ENCODE data around the gene KCP. TPM values are rescaled to one million over a fixed set of nuclear protein-coding genes. Genes with fewer than 3 reads are reported as not detected.
"Not testable (repeated sequence)": the region's sequence is repeated elsewhere in the genome, so short reads cannot be mapped to it uniquely, and the experiment has no call there.

KCP gene
- total RNA-seq, 3 donors from 2014 or later: 0.33 to 2.2 (median 0.88) TPM

DNA sequence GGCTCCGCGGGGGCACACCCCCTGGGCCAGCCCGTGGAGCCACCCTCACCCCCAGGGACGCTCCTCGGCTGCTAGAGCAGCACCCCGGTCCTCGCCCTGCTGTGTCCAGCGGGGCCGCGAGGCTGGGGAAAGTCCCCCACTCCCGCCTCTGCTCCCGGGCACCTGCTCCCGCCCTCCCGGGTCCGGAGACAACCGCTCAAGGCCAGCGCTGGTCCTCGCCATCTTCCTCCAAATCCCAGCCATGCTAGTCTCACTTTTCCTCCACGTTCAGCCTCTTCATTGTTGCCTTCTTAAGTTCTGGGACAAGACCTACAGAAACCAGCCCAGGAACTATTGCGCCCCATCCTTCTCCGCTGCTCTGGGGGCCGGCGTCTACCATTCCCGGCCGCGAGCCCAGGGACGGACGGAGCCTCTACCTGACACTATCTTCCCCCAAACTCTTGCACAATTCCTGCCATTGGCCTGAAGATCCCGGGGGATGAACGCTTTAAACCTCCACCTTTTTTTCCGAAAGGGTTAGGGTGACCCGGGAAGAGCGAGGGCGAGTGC lies 4.8 kb upstream of the KCP start:
- no peaks in the 10 kb centered on the region for H3K9me3 ChIP-seq
- no peaks in the 10 kb centered on the region for H3K4me1 ChIP-seq
- H3K36me3 ChIP-seq: no peaks in the 10 kb centered on the region
- peaks cover 6 to 31% of the 10 kb centered on the region in 2 donors for H3K27me3 ChIP-seq
- TF ChIP-seq CTCF (IDR thresholded peaks at IDR 0.05): no peak
- no peak for TF ChIP-seq POLR2A (IDR thresholded peaks at IDR 0.05)
- TF ChIP-seq POLR2AphosphoS5 (IDR thresholded peaks at IDR 0.05): no peak
- DNase-seq (ENCODE audit: low spot score in 2 of 2): peak in 1 of 2 donors; percentile 35
- H3K27ac ChIP-seq: no peak overlapping the region
- peak overlapping the region in 1 of 3 donors; percentile 53 for H3K4me3 ChIP-seq
- intact Hi-C loops (cut with DNase I; ENCODE audit: low total_unique reads): no loop called here

DNA sequence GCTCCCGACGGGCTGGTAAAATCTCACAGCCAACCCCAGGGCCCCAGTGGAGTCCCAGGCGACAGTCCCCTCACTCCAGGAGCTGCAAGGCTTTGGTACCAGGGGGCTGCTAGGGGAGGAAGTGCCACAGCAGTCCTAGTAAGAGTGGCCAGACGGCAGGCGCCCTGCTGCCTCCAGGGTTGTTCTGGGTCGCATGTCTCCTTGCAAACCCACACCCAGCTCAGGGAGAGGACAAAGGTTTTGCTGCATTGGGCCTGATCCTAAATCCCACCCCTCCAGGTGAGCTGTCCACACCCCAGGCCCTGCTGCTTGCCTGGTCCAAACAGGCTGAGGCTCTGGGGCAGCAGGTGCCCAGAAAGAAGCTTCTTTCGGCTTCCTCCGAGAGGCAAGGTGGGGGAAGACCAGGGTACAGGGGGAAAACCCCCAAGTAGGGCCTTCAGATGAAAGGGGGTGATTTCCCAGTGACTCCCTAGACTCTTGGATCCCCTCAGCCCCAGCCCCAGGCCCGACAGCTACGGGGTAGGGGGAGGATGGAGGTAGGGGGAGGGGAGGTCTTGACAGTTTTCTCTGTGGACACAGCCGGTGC lies 4.2 kb upstream of the KCP start:
- Histone ChIP-seq H3K9me3 (no peaks in the 10 kb centered on the region), H3K27ac (no peak overlapping the region), H3K4me3 (peak overlapping the region in 1 of 3 donors; percentile 53), H3K4me1 (no peaks in the 10 kb centered on the region), H3K36me3 (no peaks in the 10 kb centered on the region), H3K27me3 (peaks cover 8 to 38% of the 10 kb centered on the region in 2 donors)
- TF ChIP-seq CTCF (IDR thresholded peaks at IDR 0.05): no peak
- TF ChIP-seq POLR2AphosphoS5 (IDR thresholded peaks at IDR 0.05): no peak
- TF ChIP-seq POLR2A (IDR thresholded peaks at IDR 0.05): no peak
- intact Hi-C loops (cut with DNase I; ENCODE audit: low total_unique reads): no loop called here
- DNase-seq (ENCODE audit: low spot score in 2 of 2): peak in 1 of 2 donors; percentile 46

GRCh38 chr7:128913870-128914565 lies 3.5 kb upstream of the KCP start:
- Histone ChIP-seq H3K36me3 (no peaks in the 10 kb centered on the region), H3K4me3 (no peak overlapping the region), H3K4me1 (no peaks in the 10 kb centered on the region), H3K27me3 (peaks cover 8 to 42% of the 10 kb centered on the region in 2 donors), H3K27ac (no peak overlapping the region), H3K9me3 (no peaks in the 10 kb centered on the region)
- TF ChIP-seq CTCF (IDR thresholded peaks at IDR 0.05) (no peak), POLR2A (IDR thresholded peaks at IDR 0.05) (no peak)
- intact Hi-C loops (cut with DNase I; ENCODE audit: low total_unique reads): no loop called here
- peak in 1 of 2 donors; percentile 31 for DNase-seq (ENCODE audit: low spot score in 2 of 2)

DNA sequence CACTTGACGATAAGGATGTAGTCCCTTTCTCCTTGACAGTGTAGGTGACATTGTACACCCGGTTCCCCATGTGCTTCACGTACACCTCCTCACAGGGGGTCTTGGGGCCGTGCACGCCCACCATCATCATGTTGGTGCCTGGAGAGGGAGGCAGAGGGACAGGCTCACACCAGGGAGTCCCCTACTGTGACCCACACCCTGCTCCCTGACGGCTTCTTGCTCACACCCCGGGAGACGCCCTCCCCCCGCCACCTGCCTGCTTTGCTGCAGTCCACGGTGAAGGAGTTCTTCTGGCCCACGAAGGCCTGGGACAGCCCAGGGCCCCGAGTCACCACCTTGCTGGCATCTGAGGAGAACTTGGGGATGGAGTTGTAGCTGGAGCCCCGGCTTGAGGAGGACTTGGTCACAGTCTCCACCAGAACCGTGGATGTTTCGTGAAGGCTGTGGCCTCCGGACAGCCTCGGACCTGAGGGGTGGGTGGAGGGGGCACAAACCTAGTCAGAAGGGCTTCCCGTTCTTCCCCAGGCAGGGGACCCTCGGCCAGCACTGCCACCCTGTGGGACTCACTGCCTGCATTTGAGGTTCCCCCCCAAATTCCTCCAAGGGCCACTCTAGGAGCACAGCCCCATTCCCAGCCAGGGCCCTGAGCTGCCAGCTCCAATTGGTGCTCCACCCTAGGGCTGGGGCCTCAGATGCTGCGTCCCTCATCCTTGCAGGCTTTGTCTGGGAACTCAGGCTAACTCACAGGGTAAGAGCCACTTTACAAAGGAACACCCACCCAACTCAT lies 2.4 kb upstream of the KCP start:
- peaks cover 8 to 42% of the 10 kb centered on the region in 2 donors for H3K27me3 ChIP-seq
- intact Hi-C loops (cut with DNase I; ENCODE audit: low total_unique reads); H3K9me3 ChIP-seq; H3K4me3 ChIP-seq; H3K36me3 ChIP-seq; H3K4me1 ChIP-seq; H3K27ac ChIP-seq: not testable (repeated sequence)
- peak in 1 of 2 donors; percentile 19 for DNase-seq (ENCODE audit: low spot score in 2 of 2)

- H3K27me3 ChIP-seq: peaks cover 8 to 42% of the 10 kb centered on the region in 2 donors
- no peaks in the 10 kb centered on the region for H3K9me3 ChIP-seq
- no peaks in the 10 kb centered on the region for H3K4me1 ChIP-seq
- no peak for TF ChIP-seq POLR2AphosphoS5 (IDR thresholded peaks at IDR 0.05)
- no peak for TF ChIP-seq CTCF (IDR thresholded peaks at IDR 0.05)
- no peak for TF ChIP-seq POLR2A (IDR thresholded peaks at IDR 0.05)
- intact Hi-C loops (cut with DNase I; ENCODE audit: low total_unique reads): no loop called here
- H3K4me3 ChIP-seq: no peak overlapping the region
- no peak for DNase-seq (ENCODE audit: low spot score in 2 of 2)
- no peaks in the 10 kb centered on the region for H3K36me3 ChIP-seq
- no peak overlapping the region for H3K27ac ChIP-seq
Observed at GRCh38 chr7:128912281-128912680, 1.8 kb upstream of the KCP start.

Measured in breast epithelium (tissue), 4 donors.